Measurements from ENCODE around the gene MAN1A1. TPM values are rescaled to one million over a fixed set of nuclear protein-coding genes. Genes with fewer than 3 reads are reported as not detected.

Gene MAN1A1
- total RNA-seq, 4 donors from 2014 or later: 6.3 to 92.3 (median 22.4) TPM

GRCh38 chr6:119231394-119231793 is 118.2 kb downstream of the MAN1A1 start:
- no peak for TF ChIP-seq POLR2A (IDR thresholded peaks at IDR 0.05)
- TF ChIP-seq CTCF (IDR thresholded peaks at IDR 0.05): no peak
- Histone ChIP-seq H3K27ac (no peak overlapping the region), H3K36me3 (peaks cover 0 to 16% (median 3%) of the 10 kb centered on the region in 3 donors), H3K9me3 (no peaks in the 10 kb centered on the region), H3K4me3 (no peak overlapping the region), H3K27me3 (no peaks in the 10 kb centered on the region), H3K4me1 (no peaks in the 10 kb centered on the region)
- intact Hi-C loops (cut with DNase I): no loop called here
- no peak for DNase-seq
- 73 to 93% methylated on average over 3 to 4 of the region's 4 CpGs for WGBS, 2 donors

GRCh38 chr6:119230160-119230559 is 119.4 kb downstream of the MAN1A1 start:
- Histone ChIP-seq H3K4me3 (no peak overlapping the region), H3K27ac (no peak overlapping the region), H3K4me1 (no peaks in the 10 kb centered on the region), H3K9me3 (no peaks in the 10 kb centered on the region), H3K36me3 (peaks cover 0 to 5% (median 0%) of the 10 kb centered on the region in 3 donors), H3K27me3 (no peaks in the 10 kb centered on the region)
- TF ChIP-seq CTCF (IDR thresholded peaks at IDR 0.05) (no peak), POLR2A (IDR thresholded peaks at IDR 0.05) (no peak)
- DNase-seq: no peak
- WGBS, 2 donors: 86 to 96% methylated on average over 4 of the region's 4 CpGs
- intact Hi-C loops (cut with DNase I): no loop called here

GRCh38 chr6:119227377-119227776 is 122.2 kb downstream of the MAN1A1 start:
- TF ChIP-seq POLR2A (IDR thresholded peaks at IDR 0.05) (no peak), CTCF (IDR thresholded peaks at IDR 0.05) (no peak)
- Histone ChIP-seq H3K36me3 (no peaks in the 10 kb centered on the region), H3K27ac (no peak overlapping the region), H3K27me3 (no peaks in the 10 kb centered on the region), H3K9me3 (no peaks in the 10 kb centered on the region), H3K4me3 (no peak overlapping the region), H3K4me1 (no peaks in the 10 kb centered on the region)
- DNase-seq: no peak
- intact Hi-C loops (cut with DNase I): no loop called here
- WGBS, 2 donors: 84 to 91% methylated on average over 2 of the region's 2 CpGs

- Histone ChIP-seq H3K27me3 (no peaks in the 10 kb centered on the region), H3K36me3 (no peaks in the 10 kb centered on the region), H3K9me3 (no peaks in the 10 kb centered on the region), H3K27ac (no peak overlapping the region), H3K4me3 (no peak overlapping the region), H3K4me1 (no peaks in the 10 kb centered on the region)
- 77 to 80% methylated on average over 4 of the region's 4 CpGs for WGBS, 2 donors
- intact Hi-C loops (cut with DNase I): no loop called here
- no peak for DNase-seq
- no peak for TF ChIP-seq POLR2A (IDR thresholded peaks at IDR 0.05)
Observed at GRCh38 chr6:119226089-119226488, 123.5 kb downstream of the MAN1A1 start.

- Histone ChIP-seq H3K27me3 (no peaks in the 10 kb centered on the region), H3K36me3 (no peaks in the 10 kb centered on the region), H3K9me3 (no peaks in the 10 kb centered on the region), H3K4me3 (no peak overlapping the region), H3K4me1 (peaks cover 0 to 4% (median 0%) of the 10 kb centered on the region in 3 donors), H3K27ac (no peak overlapping the region)
- DNase-seq: no peak
- intact Hi-C loops (cut with DNase I): no loop called here
- WGBS, 2 donors: 80 to 82% methylated on average over 4 of the region's 4 CpGs
- TF ChIP-seq POLR2A (IDR thresholded peaks at IDR 0.05) (no peak), CTCF (IDR thresholded peaks at IDR 0.05) (no peak)
Observed at GRCh38 chr6:119224095-119224701, 125.4 kb downstream of the MAN1A1 start.

GRCh38 chr6:119220452-119220851 is 129.1 kb downstream of the MAN1A1 start:
- 45 to 53% methylated on average over 1 of the region's 1 CpG for WGBS, 2 donors
- no peak for DNase-seq
- TF ChIP-seq CTCF (IDR thresholded peaks at IDR 0.05): no peak
- TF ChIP-seq POLR2A (IDR thresholded peaks at IDR 0.05): no peak
- Histone ChIP-seq H3K4me3 (no peak overlapping the region), H3K4me1 (peaks cover 0 to 22% (median 5%) of the 10 kb centered on the region in 3 donors), H3K27me3 (no peaks in the 10 kb centered on the region), H3K36me3 (no peaks in the 10 kb centered on the region), H3K27ac (no peak overlapping the region), H3K9me3 (no peaks in the 10 kb centered on the region)
- intact Hi-C loops (cut with DNase I): no loop called here

All from esophagus squamous epithelium (tissue), 5 donors.